Stimulated activated CD4-positive, alpha-beta T cell treated with anti-CD3 and anti-CD28 coated beads, TNF-alpha, amount 100 ng/mL, for 24 hours (primary cell): ENCODE results near the gene MDC1.
"Not testable (repeated sequence)": the region's sequence is repeated elsewhere in the genome, so short reads cannot be mapped to it uniquely, and the experiment has no call there.

Experiments
- DNase-seq, 3 experiments: peaks; one replicate each; pipeline ENCODE4 v3.0.0-alpha.2; 2020; ENCODE audit warnings: low read depth in 3 of 3

The MDC1 gene

GRCh38 chr6:30723843-30724741, 7.0 kb upstream of the MDC1 start:
- not testable (repeated sequence) for DNase-seq

- not testable (repeated sequence) for DNase-seq
These were observed 6.2 kb upstream of the MDC1 start for GRCh38 chr6:30723159-30723842.

GRCh38 chr6:30722280-30723112, 5.4 kb upstream of the MDC1 start:
- DNase-seq = peak; percentile 73 to 82 (median 73)

GRCh38 chr6:30722025-30722279, 4.9 kb upstream of the MDC1 start:
- DNase-seq = peak in 1 of 3 experiments; percentile 30

- peak; percentile 92 to 95 (median 94) for DNase-seq
These were observed 4.3 kb upstream of the MDC1 start for GRCh38 chr6:30721198-30722024.

GRCh38 chr6:30720738-30721197, 3.7 kb upstream of the MDC1 start:
- DNase-seq = peak in 2 of 3 experiments; percentile 40 to 60

- DNase-seq = peak; percentile 89 to 94 (median 91)
These were observed 3.0 kb upstream of the MDC1 start, which contains the start of gene TUBB for GRCh38 chr6:30719791-30720737. Gene TUBB, plus strand, starts transcription at chr6:30720352. Its CDS starts 155 bp downstream, at chr6:30720507.

- DNase-seq = no peak
These were observed 2.3 kb upstream of the MDC1 start for GRCh38 chr6:30719356-30719755.

GRCh38 chr6:30717845-30718720, 1.0 kb upstream of the MDC1 start:
- not testable (repeated sequence) for DNase-seq

- DNase-seq = no peak
These were observed 277 bp downstream of the MDC1 start for GRCh38 chr6:30716879-30717128.

- DNase-seq = no peak
These were observed 2.8 kb downstream of the MDC1 start for GRCh38 chr6:30714263-30714662.

- no peak for DNase-seq
These were observed 4.6 kb downstream of the MDC1 start for GRCh38 chr6:30712441-30712945.

- no peak for DNase-seq
These were observed 5.2 kb downstream of the MDC1 start for GRCh38 chr6:30711758-30712380.

GRCh38 chr6:30709101-30709868, 7.8 kb downstream of the MDC1 start:
- DNase-seq = no peak

GRCh38 chr6:30707281-30707850, 9.7 kb downstream of the MDC1 start:
- DNase-seq = no peak

- no peak for DNase-seq
These were observed 11.5 kb downstream of the MDC1 start for GRCh38 chr6:30705620-30706019.

GRCh38 chr6:30703821-30704220, 13.3 kb downstream of the MDC1 start:
- no peak for DNase-seq
